Tibial nerve (tissue), 4 donors: ENCODE data around the gene PNPLA5.

ENCODE experiments used
- EP300 ChIP-seq, 2 donors: sonication (generic); formaldehyde crosslinking; IDR thresholded peaks; one replicate each; pipeline ENCODE4 v1.6.1; 2017; ENCODE audit warnings: antibody characterized with exemption in 2 of 2, mild to moderate bottlenecking in 1 of 2
- POLR2A ChIP-seq, 2 donors: fragments of 450-650 bp; IDR thresholded peaks; one replicate each; pipeline ENCODE4 v1.6.1; 2017; ENCODE audit warnings: antibody characterized with exemption in 2 of 2, mild to moderate bottlenecking in 2 of 2, moderate library complexity in 2 of 2
- TF ChIP-seq, protein P1 (sequence below), 5 experiments: fragments of 200-600 bp in 3 of 5; fragments of 450-650 bp in 2 of 5; sonication (generic) in 3 of 5; IDR thresholded peaks; one replicate each; pipeline ENCODE4 v1.5.1; 2016 to 2019; ENCODE audit warnings: antibody characterized with exemption in 5 of 5, mild to moderate bottlenecking in 3 of 5, moderate library complexity in 2 of 5

DNA sequence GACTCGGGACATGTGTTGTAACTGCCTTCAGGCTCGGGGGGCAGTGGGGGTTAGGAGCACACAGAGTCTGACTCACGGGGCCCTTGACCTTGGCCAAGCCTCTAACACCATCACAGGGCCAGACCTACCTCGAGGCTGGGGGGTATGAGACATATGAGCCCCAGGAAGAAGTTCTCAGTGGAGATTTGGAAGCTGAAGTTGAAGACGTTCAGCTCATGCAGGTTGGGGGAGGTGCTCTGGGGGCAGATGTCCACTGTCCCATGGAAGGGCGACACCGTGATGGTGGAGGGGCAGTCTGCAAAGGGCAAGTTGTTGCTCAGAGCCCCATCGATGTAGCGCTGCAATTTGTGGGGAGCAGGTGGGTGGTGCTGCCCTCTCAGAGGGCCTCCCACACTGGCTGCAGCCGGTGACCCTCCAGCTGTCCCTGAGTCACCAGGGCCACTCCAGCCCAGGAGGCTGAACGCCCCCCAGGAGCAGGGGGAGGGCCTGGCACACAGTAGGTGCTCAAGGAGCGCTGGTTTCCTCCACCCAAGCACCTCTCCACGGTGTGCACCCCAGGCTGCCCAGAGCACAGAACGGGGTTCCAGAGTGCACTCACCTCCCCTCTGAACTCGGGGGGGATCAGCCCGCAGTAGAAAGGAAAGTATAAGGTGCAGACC lies 2.5 kb downstream of the PNPLA5 start:
- TF ChIP-seq EP300 (IDR thresholded peaks at IDR 0.05) (no peak), POLR2A (IDR thresholded peaks at IDR 0.05) (no peak)
- TF ChIP-seq, protein P1, sequence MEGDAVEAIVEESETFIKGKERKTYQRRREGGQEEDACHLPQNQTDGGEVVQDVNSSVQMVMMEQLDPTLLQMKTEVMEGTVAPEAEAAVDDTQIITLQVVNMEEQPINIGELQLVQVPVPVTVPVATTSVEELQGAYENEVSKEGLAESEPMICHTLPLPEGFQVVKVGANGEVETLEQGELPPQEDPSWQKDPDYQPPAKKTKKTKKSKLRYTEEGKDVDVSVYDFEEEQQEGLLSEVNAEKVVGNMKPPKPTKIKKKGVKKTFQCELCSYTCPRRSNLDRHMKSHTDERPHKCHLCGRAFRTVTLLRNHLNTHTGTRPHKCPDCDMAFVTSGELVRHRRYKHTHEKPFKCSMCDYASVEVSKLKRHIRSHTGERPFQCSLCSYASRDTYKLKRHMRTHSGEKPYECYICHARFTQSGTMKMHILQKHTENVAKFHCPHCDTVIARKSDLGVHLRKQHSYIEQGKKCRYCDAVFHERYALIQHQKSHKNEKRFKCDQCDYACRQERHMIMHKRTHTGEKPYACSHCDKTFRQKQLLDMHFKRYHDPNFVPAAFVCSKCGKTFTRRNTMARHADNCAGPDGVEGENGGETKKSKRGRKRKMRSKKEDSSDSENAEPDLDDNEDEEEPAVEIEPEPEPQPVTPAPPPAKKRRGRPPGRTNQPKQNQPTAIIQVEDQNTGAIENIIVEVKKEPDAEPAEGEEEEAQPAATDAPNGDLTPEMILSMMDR (IDR thresholded peaks at IDR 0.05): no peak
